ENCODE measurements around the gene IL22RA1.
A peak's percentile ranks its signal among the peaks of the same experiment; 100 is the strongest.

IL22RA1 gene

GRCh38 chr1:24142546-24143534, at the start of gene IL22RA1:
IL22RA1 (minus strand) TSS chr1:24143140; CDS start chr1:24143082, 58 bp downstream.
- TF ChIP-seq CTCF (conservative IDR thresholded peaks at IDR 0.05; ENCODE audit: control insufficient read depth, insufficient read depth, low read depth, low read length), result no peak
- H3K4me3 ChIP-seq (ENCODE audit: control insufficient read depth, low read depth, low read length), result peak within 1 kb of the TSS; percentile 35
- no peak for DNase-seq (ENCODE audit: low read depth)

- no peak overlapping the region for H3K4me3 ChIP-seq (ENCODE audit: control insufficient read depth, low read depth, low read length)
- TF ChIP-seq CTCF (conservative IDR thresholded peaks at IDR 0.05; ENCODE audit: control insufficient read depth, insufficient read depth, low read depth, low read length), result no peak
- DNase-seq (ENCODE audit: low read depth), result peak; percentile 75
These were observed 48.9 kb upstream of the IL22RA1 start for GRCh38 chr1:24191860-24192259.

GRCh38 chr1:24190983-24191461, 48.1 kb upstream of the IL22RA1 start:
- TF ChIP-seq CTCF (conservative IDR thresholded peaks at IDR 0.05; ENCODE audit: control insufficient read depth, insufficient read depth, low read depth, low read length), result no peak
- DNase-seq (ENCODE audit: low read depth), result no peak
- no peak overlapping the region for H3K4me3 ChIP-seq (ENCODE audit: control insufficient read depth, low read depth, low read length)

- no peak for DNase-seq (ENCODE audit: low read depth)
- H3K4me3 ChIP-seq (ENCODE audit: control insufficient read depth, low read depth, low read length), result no peak overlapping the region
- TF ChIP-seq CTCF (conservative IDR thresholded peaks at IDR 0.05; ENCODE audit: control insufficient read depth, insufficient read depth, low read depth, low read length), result no peak
These were observed 46.6 kb upstream of the IL22RA1 start for GRCh38 chr1:24189528-24189927.

DNA sequence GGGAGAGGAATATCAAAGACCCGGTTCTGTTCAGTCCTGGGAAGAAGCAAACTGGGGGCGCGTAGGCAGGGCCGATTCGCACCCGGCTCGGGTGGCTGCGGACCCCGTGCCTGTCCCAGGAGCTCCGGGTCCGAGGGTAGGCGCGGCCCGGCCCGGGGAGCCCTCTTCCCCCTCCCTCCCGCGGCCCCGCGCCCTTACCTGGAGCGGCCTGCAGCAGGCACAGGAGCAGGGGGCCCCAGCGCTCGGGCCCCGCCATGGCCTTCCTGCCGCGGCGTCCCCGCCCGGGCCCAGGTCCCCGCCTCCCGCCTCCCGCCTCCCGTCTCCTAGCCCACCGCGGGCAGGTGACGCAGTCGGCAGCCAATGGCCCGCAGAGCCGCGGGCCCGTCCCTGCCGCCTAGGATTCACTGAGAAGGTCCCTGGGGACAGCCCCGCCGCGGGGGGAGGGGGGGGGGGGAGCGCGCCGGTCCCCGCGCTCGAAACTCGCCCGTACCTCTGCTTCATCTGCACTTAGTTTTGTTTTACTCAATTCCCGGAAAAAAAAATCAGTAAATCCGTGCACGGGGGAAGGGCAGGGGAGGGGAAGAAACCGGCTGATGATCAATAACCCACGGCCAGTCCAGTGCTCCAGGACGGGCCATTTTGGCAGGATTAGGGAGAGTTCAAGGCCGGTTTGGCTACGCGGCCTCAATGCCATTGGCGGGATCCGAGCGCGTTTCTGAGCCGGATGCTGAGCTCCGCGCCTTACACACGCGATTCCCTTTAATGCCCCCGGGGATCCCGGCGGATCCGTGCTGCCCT, 44.3 kb upstream of the IL22RA1 start, which contains the start of gene IFNLR1:
IFNLR1 (minus strand) TSS at position 297 of the 798 bp plus-strand sequence; CDS start at position 256, 41 bp downstream.
- peak within 1 kb of the TSS; percentile 39 for H3K4me3 ChIP-seq (ENCODE audit: control insufficient read depth, low read depth, low read length)
- TF ChIP-seq CTCF (conservative IDR thresholded peaks at IDR 0.05; ENCODE audit: control insufficient read depth, insufficient read depth, low read depth, low read length), result no peak
- no peak for DNase-seq (ENCODE audit: low read depth)

DNA sequence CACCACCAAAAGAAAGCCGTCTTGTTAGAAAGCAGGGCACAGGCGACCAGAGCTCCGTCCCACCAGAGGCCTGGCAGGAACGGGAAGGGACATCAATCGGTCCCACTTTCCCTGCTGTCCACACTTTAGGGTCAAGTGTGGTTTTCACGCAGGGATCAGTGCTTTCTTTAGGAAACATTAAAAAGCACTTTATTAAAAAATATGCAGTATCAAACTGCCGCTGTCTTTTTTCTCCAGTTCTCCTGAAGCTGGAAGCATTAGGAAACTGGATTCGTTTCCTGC, 43.7 kb upstream of the IL22RA1 start:
- DNase-seq (ENCODE audit: low read depth), result no peak
- no peak for TF ChIP-seq CTCF (conservative IDR thresholded peaks at IDR 0.05; ENCODE audit: control insufficient read depth, insufficient read depth, low read depth, low read length)
- H3K4me3 ChIP-seq (ENCODE audit: control insufficient read depth, low read depth, low read length), result no peak overlapping the region

All from fibroblast of mammary gland (primary cell).